Activated CD8-positive, alpha-beta memory T cell treated with anti-CD3 and anti-CD28 coated beads for 1 hour (primary cell): ENCODE data around the gene PDE6B.
"Not testable (repeated sequence)": the region's sequence is repeated elsewhere in the genome, so short reads cannot be mapped to it uniquely, and the experiment has no call there.

Experiments used
- DNase-seq, 2 donors: peaks; one replicate each; pipeline ENCODE4 v3.0.0-alpha.2; 2020; ENCODE audit warnings: low read depth in 1 of 2; ENCODE audit errors: extremely low read depth in 1 of 2

Gene PDE6B

GRCh38 chr4:635066-635835, 9.9 kb downstream of the PDE6B start:
- not testable (repeated sequence) for DNase-seq

- DNase-seq: no peak
Measured at GRCh38 chr4:635851-636627, 10.7 kb downstream of the PDE6B start.

GRCh38 chr4:636628-637159, 11.3 kb downstream of the PDE6B start:
- DNase-seq: no peak

GRCh38 chr4:637536-638280, 12.3 kb downstream of the PDE6B start:
- no peak for DNase-seq

- not testable (repeated sequence) for DNase-seq
Measured at GRCh38 chr4:642366-642765, 17.0 kb downstream of the PDE6B start.

GRCh38 chr4:646460-646859, 21.1 kb downstream of the PDE6B start:
- DNase-seq: no peak

- no peak for DNase-seq
Measured at GRCh38 chr4:647481-647880, 22.1 kb downstream of the PDE6B start.

GRCh38 chr4:648579-649292, 23.4 kb downstream of the PDE6B start:
- no peak for DNase-seq

- DNase-seq: no peak
Measured at GRCh38 chr4:649293-649625, 23.9 kb downstream of the PDE6B start.

- no peak for DNase-seq
Measured at GRCh38 chr4:649751-650310, 24.5 kb downstream of the PDE6B start.

- no peak for DNase-seq
Measured at GRCh38 chr4:650461-650860, 25.1 kb downstream of the PDE6B start.

GRCh38 chr4:650951-651883, 25.8 kb downstream of the PDE6B start:
- no peak for DNase-seq

- no peak for DNase-seq
Measured at GRCh38 chr4:651884-652642, 26.7 kb downstream of the PDE6B start.

- DNase-seq: no peak
Measured at GRCh38 chr4:653080-653821, 27.9 kb downstream of the PDE6B start.

GRCh38 chr4:653831-654502, 28.6 kb downstream of the PDE6B start:
- DNase-seq: no peak

GRCh38 chr4:654503-654845, 29.1 kb downstream of the PDE6B start:
- DNase-seq: no peak

GRCh38 chr4:654871-655463, 29.6 kb downstream of the PDE6B start:
- DNase-seq: no peak
